Ascending aorta (tissue), 2 donors: Measurements from ENCODE around the gene OSGIN1. TPM values are rescaled to one million over a fixed set of nuclear protein-coding genes. Genes with fewer than 3 reads are reported as not detected.

ENCODE experiments used
- DNase-seq, 2 donors: peaks; one replicate each; pipeline ENCODE4 v3.0.0-alpha.2; 2019; ENCODE audit warnings: low spot score in 2 of 2
- H3K27ac ChIP-seq, 2 donors: fragments of 200-600 bp; sonication (generic); one replicate each; pipeline ENCODE4 v1.5.1; 2016 to 2017; ENCODE audit warnings: mild to moderate bottlenecking in 1 of 2
- H3K27me3 ChIP-seq: fragments of 200-600 bp; sonication (generic); one replicate; pipeline ENCODE4 v1.5.1; 2017
- H3K36me3 ChIP-seq, 2 donors: fragments of 200-600 bp; sonication (generic); one replicate each; pipeline ENCODE4 v1.5.1; 2016
- H3K4me1 ChIP-seq, 2 donors: fragments of 200-600 bp; sonication (generic); one replicate each; pipeline ENCODE4 v1.5.1; 2016 to 2017; ENCODE audit warnings: mild to moderate bottlenecking in 1 of 2
- H3K4me3 ChIP-seq, 2 donors: fragments of 200-600 bp; sonication (generic); one replicate each; pipeline ENCODE4 v1.5.1; 2016 to 2017; ENCODE audit warnings: mild to moderate bottlenecking in 1 of 2
- H3K9me3 ChIP-seq, 2 donors: fragments of 200-600 bp; sonication (generic); one replicate each; pipeline ENCODE4 v1.5.1; 2016
- intact Hi-C: fragments of 100-400 bp; cut with DNase I; formaldehyde crosslinking; loops from one replicate; pipeline ENCODE4 v1.15.1; 2023
- total RNA-seq: library from RNA; depleted of rRNA; stranded (reverse); fragments of >200 nt; gene quantifications from one replicate; pipeline ENCODE4 v1.1.0, GENCODE V29; 2016
- TF ChIP-seq, protein P1 (sequence below), 3 experiments: fragments of 200-600 bp in 2 of 3; fragments of 450-650 bp in 1 of 3; sonication (generic) in 2 of 3; IDR thresholded peaks; one replicate each; pipeline ENCODE4 v1.5.1; 2016 to 2019; ENCODE audit warnings: antibody characterized with exemption in 3 of 3, mild to moderate bottlenecking in 1 of 3, moderate library complexity in 1 of 3

The OSGIN1 gene, protein sequence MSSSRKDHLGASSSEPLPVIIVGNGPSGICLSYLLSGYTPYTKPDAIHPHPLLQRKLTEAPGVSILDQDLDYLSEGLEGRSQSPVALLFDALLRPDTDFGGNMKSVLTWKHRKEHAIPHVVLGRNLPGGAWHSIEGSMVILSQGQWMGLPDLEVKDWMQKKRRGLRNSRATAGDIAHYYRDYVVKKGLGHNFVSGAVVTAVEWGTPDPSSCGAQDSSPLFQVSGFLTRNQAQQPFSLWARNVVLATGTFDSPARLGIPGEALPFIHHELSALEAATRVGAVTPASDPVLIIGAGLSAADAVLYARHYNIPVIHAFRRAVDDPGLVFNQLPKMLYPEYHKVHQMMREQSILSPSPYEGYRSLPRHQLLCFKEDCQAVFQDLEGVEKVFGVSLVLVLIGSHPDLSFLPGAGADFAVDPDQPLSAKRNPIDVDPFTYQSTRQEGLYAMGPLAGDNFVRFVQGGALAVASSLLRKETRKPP
- 7.8 TPM for total RNA-seq

- intact Hi-C loops, result loop anchor here (2.0 to 10.0 kb wide), 5 partner anchors 26 to 238 kb away; partner anchors contain the start of genes MBTPS1 and MLYCD
- peaks cover 0 to 5% of the 10 kb centered on the region in 2 donors for H3K36me3 ChIP-seq
- H3K27me3 ChIP-seq, result no peaks in the 10 kb centered on the region
- H3K4me1 ChIP-seq, result peaks cover 8 to 22% of the 10 kb centered on the region in 2 donors
- peak within 1 kb of the TSS; percentile 89 to 94 for H3K27ac ChIP-seq
- TF ChIP-seq, protein P1, sequence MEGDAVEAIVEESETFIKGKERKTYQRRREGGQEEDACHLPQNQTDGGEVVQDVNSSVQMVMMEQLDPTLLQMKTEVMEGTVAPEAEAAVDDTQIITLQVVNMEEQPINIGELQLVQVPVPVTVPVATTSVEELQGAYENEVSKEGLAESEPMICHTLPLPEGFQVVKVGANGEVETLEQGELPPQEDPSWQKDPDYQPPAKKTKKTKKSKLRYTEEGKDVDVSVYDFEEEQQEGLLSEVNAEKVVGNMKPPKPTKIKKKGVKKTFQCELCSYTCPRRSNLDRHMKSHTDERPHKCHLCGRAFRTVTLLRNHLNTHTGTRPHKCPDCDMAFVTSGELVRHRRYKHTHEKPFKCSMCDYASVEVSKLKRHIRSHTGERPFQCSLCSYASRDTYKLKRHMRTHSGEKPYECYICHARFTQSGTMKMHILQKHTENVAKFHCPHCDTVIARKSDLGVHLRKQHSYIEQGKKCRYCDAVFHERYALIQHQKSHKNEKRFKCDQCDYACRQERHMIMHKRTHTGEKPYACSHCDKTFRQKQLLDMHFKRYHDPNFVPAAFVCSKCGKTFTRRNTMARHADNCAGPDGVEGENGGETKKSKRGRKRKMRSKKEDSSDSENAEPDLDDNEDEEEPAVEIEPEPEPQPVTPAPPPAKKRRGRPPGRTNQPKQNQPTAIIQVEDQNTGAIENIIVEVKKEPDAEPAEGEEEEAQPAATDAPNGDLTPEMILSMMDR (IDR thresholded peaks at IDR 0.05), result no peak
- DNase-seq, result peak; percentile 87 to 98
- no peaks in the 10 kb centered on the region for H3K9me3 ChIP-seq
- peak within 1 kb of the TSS; percentile 64 to 76 for H3K4me3 ChIP-seq
Observed at GRCh38 chr16:83952940-83953795, at the start of gene OSGIN1. Gene OSGIN1 (plus strand): TSS chr16:83953240. CDS start chr16:83957672, 4,432 bp downstream.

GRCh38 chr16:83903751-83904150, 49.3 kb upstream of the OSGIN1 start:
- Histone ChIP-seq H3K27me3 (no peaks in the 10 kb centered on the region), H3K9me3 (no peaks in the 10 kb centered on the region), H3K4me1 (peaks cover 0 to 10% of the 10 kb centered on the region in 2 donors), H3K36me3 (peaks cover 16 to 31% of the 10 kb centered on the region in 2 donors), H3K27ac (no peak overlapping the region), H3K4me3 (no peak overlapping the region)
- TF ChIP-seq, protein P1 (IDR thresholded peaks at IDR 0.05), result no peak
- DNase-seq, result no peak
- intact Hi-C loops, result no loop called here

- no peak for DNase-seq
- Histone ChIP-seq H3K4me3 (no peak overlapping the region), H3K36me3 (peaks cover 42 to 58% of the 10 kb centered on the region in 2 donors), H3K4me1 (peaks cover 0 to 1% of the 10 kb centered on the region in 2 donors), H3K9me3 (no peaks in the 10 kb centered on the region), H3K27ac (no peak overlapping the region), H3K27me3 (no peaks in the 10 kb centered on the region)
- intact Hi-C loops, result no loop called here
- TF ChIP-seq, protein P1 (IDR thresholded peaks at IDR 0.05), result no peak
Observed at GRCh38 chr16:83906683-83907082, 46.4 kb upstream of the OSGIN1 start.

DNA sequence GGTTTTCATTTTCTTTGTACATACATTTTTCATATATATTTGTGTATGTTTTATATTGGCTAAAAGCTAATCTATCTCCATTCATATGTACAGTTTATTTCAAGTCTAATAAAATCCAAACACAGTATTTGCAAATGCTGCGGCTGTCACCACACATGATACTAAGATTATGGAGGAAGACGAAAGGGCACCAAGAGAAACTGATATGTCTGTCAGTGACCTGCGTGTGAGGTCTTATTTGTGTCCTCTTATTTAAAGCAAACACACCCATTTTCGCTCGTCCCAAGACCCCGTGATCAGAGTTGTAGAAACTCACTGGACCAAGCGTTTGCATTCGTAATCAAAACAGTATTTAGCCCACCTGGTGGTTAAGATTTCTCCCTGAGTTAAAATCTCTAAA, 45.9 kb upstream of the OSGIN1 start:
- Histone ChIP-seq H3K36me3 (peaks cover 45 to 62% of the 10 kb centered on the region in 2 donors), H3K4me3 (no peak overlapping the region), H3K9me3 (no peaks in the 10 kb centered on the region), H3K27me3 (no peaks in the 10 kb centered on the region), H3K27ac (no peak overlapping the region), H3K4me1 (no peaks in the 10 kb centered on the region)
- intact Hi-C loops, result no loop called here
- DNase-seq, result no peak
- TF ChIP-seq, protein P1 (IDR thresholded peaks at IDR 0.05), result no peak

DNA sequence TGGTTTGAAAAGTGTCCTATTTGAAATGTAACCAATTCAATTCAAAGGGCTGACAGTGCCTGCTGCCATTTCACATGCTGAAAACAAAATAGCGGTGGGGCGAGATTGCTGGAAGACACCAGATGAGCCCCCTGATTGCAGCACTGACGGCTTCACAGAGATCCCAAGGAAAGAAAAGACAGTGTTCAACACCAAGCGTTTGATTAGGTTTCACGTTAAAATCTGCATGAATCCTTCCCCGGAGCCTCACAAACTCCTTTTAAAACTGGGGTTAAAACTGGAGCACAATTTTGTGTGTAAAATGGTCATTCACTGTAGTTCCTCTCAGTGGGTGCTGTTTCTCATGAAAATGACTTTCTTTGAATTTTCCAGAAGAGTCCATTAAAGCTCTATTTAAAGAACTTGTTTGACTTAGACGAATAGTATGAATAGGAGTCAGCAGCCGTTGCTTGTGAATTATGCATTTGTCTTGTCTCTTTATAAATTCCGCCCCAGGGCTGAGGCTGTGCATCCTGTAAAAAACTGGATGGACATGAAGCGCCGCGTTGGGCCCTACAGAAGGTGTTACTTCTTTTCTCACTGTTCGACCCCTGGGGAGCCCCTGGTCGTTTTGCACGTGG, 45.3 kb upstream of the OSGIN1 start:
- TF ChIP-seq, protein P1 (IDR thresholded peaks at IDR 0.05), result no peak
- Histone ChIP-seq H3K4me3 (no peak overlapping the region), H3K9me3 (no peaks in the 10 kb centered on the region), H3K4me1 (no peaks in the 10 kb centered on the region), H3K27me3 (no peaks in the 10 kb centered on the region), H3K36me3 (peaks cover 51 to 68% of the 10 kb centered on the region in 2 donors), H3K27ac (no peak overlapping the region)
- DNase-seq, result no peak
- intact Hi-C loops, result no loop called here
